Measurements from ENCODE around the gene ZNF443.
"Not testable (repeated sequence)": the region's sequence is repeated elsewhere in the genome, so short reads cannot be mapped to it uniquely, and the experiment has no call there.

Gene ZNF443

DNA sequence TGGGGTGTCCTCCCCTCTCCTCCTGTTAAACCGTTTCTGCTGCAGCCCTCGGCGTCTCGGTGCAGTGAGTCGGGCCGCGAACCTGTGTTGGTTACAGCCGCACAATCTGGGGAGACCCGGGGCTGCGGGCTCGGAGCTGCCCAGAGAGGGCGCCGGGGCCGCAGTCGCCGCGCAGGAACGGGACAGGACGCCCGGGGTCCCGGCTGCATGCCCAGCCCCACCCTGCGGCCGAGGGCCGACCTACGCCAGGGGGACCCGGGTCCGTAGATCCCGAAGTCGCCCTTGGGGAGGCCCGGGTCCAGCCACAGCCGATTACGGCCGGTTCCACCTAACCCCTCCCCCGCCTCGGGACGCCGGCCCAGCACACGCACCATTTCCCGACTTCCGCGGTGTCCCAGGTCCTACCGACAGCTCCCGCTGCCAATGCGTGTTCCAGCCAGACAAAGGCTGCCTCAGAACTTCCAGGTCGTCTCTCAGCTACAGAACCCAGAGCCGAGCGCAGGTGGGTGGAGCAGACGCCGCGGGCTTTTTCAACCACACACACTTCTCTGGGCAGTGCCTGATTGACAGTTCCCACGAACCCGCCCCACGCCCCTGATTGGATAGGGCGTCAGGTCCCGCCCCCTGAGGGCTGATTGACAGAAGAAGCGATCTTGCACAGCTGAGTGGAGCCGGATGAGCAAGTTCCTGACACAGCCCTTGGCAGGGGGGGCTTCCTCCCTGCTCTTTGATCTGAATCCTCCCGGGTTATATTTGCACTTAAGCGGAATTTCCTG lies at the start of gene ZNF443:
Gene ZNF443 (minus strand): TSS at position 481 of the 776 bp plus-strand sequence. CDS start 107 bp downstream, at position 374.
- peak; percentile 97 to 98 for DNase-seq

DNA sequence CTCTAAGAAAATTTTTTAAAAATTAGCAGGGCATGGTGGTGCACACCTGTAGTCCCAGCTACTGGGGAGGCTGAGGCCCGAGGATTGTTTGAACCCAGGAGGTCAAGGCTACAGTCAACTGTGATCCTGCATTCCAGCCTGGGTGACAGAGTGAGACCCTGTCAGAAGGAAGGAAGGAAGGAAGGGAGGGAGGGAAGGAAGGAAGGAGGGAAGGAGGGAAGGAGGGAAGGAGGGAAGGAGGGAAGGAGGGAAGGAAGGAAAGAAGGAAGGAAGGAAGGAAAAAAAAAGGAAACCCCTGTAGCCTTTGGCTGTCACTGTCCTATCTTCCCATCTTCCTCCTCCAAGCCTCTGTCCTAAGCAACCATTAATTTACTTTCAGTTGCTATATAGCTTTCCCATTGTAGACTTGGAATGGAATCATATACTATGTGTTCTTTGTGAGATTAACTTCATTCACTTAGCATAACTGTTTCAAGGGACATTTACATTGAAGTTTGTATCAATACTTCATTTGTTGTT lies 45.5 kb upstream of the ZNF443 start:
- DNase-seq, result not testable (repeated sequence)

DNA sequence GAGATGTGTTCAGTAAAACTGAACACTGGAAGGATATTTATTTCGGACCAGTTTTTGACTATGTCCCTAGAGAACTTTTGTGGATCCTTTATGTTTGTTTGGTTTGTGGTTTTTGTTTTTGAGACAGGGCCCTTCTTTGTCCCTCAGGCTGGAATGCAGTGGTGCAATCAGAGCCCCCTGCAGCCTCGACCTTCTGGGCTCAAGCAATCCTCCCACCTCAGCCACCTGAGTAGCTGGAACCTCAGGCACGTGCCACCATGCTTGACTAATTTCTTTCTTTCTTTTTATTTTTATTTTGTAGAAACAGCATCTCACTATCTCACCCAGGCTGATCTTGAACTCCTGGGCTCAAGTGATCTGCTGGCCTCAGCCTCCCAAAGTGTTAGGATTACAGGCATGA lies 44.8 kb upstream of the ZNF443 start:
- no peak for DNase-seq

DNA sequence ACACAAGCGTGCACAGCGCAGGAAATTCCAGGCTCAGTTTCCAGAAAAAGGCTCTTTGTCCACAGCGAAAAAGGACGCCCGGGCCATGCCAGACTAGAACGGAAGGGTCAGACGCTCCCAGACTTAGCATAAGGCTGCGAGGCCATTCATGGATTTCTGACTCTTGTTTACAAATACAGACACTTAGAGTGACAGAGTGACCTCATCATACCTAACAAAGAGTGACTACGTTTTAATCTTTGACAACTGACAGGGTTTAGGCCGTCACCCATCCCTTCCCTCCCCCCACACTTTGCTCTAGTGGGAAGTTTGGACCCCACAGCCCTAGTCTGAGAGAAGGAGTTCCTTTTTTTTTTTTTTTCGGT lies 44.2 kb upstream of the ZNF443 start:
- no peak for DNase-seq

DNA sequence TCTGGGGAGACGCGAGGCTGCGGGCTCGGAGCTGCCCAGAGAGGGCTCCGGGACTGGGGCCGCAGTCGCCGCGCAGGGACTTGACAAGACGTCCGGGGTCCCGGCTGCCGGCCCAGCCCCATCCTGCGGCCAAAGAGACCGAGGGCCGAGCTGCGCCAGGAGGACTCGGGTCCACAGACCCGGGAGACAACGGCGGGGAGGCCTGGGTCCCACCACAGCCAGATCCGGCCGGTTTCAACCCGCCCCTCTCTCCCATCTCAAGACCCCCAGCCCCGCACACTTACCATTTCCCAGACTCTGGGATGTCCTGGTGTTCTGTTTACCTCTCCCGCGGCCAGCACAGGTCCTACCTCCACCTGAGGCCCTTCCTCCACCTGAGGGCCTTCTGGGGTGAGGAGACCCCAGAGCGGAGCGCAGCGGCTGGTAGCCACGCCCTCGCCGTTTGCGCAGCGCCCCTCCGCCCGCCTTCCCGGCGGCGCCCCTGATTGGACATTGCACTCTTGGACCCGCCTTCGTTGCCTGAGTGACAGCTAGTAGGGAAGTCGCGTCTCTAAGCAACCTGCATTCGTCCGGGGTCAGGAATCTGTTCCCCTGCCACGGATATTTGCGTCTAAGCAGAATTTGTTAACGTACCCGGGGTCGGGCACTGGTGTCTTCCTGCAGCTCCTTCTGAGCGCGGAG lies 43.7 kb upstream of the ZNF443 start, which contains the start of gene ZNF709:
Gene ZNF709 (minus strand): TSS at position 446 of the 681 bp plus-strand sequence. CDS start 159 bp downstream, at position 287.
- peak; percentile 89 to 92 for DNase-seq

DNA sequence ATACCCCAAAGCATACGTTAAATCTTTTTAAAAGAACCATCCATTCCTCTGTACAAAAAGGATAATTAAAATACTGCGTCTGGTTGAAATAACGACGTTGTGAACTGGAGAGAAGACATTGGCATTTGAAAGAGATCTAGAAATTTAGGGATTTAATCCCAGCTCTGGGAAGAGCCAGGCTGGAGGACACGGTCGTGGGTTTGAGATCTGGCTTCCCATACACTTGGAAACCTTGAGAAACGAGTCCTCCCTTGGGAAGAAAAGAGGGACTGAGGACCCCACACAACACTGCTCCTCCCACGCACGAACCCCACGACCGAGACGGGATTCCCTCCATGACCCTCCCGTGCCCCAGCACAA lies 43.2 kb upstream of the ZNF443 start:
- no peak for DNase-seq

DNA sequence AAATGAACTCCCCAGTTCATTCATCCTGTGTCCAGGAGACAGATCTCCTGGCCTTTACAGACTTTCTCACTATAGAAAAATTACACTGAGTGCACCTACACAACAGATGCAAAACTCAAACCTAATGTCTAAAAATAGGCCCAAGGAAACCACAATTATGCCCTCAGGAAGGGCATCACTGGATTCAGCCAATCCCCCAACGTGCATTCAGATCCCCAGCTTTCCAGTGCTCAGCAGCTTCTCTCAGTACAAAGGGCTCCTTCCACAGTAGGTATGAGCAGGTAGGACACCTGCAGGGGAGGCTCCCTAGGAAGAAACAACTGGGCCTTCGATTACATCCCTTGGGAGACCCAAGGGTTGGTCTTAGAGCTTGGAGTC lies 41.7 kb upstream of the ZNF443 start:
- DNase-seq, result no peak

DNA sequence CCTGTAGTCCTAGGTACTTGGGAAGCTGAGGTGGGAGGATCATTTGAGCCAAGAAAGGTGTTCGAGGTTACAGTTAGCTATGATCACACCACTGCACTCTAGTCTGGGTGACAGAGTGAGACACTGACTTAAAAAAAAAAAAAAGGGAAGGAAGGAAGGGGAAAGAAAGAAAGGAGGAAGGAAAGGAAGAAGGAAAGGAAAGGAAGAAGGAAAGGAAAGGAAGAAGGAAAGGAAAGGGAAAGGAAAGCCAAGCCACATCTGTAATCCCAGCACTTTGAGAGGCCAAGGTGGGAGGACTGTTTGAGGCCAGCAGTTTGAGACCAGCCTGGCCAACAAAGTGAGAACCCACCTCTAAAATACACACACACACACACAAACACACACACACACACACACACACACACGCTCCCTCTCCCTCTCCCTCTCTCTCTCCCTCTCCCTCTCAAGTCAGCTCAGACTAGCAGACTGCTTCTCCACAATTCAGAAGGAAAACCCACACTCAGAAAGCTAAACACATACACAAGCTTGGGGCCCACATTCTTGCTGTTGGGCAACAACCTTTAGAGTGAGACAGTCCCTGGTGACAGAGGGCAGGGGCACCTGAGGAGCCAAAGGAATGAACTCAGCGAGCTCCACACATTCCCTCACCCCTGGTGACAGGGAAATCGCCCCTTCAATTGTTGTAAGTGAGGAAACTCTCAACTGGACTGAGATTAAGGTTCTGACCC lies 41.1 kb upstream of the ZNF443 start:
- DNase-seq, result no peak

DNA sequence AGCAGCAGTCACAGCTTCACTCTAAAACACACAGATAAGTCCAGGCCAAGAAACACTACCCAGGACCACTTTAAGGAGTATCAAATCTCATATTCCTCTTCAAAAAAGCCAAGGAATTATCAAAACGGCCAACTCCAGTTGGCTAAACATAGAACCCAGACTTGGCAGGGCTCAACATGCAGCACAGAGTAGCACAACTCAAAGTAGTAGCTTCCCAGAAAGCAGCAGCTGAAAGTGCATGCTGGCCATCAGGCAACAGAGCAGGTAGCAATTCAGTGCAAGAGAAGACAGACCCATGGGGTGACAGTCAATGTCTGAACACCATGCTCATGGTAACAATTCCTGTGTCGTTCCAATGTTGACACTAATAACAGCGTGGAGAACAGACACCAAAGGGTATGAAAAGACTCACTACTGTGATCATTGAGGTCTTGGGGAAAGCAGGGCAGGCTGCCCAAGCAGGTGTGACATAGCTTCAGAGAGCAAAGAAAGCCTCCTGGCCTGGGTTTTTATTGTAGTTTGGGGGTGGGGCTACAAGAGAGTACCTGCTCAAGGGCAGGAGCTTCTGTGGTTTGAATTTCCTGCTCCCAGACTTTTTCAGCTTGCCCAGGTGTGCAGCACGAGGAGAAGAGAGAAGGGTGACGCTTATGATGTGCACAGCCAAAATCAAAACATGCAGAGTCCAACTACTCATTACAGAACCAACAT lies 37.6 kb upstream of the ZNF443 start:
- DNase-seq, result no peak

DNA sequence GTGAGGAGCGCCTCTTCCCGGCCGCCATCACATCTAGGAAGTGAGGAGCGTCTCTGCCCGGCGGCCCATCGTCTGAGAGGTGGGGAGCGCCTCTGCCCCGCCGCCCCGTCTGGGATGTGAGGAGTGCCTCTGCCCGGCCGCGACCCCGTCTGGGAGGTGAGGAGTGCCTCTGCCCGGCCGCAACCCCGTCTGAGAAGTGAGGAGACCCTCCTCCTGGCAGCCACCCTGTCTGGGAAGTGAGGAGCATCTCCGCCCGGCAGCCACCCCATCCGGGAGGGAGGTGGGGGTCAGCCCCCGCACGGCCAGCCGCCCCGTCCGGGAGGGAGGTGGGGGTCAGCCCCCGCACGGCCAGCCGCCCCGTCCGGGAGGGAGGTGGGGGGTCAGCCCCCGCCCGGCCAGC lies 26.8 kb upstream of the ZNF443 start:
- not testable (repeated sequence) for DNase-seq

DNA sequence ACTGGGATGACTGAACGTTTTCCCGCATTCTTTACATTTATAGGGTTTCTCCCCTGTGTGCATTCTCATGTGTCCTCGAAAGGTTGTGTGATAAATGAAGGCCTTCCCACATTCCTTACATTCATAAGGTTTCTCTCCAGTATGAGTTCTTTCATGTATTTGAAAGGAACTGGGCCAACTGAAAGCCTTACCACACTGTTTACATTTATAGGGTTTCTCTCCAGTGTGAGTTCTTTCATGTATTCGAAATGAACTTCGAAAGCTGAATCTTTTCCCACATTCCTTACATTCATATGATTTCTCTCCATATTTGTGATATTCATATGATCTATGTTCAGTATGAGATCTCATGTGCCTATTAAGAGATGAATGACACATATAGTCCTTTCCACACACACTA lies 24.4 kb upstream of the ZNF443 start:
- no peak for DNase-seq

DNA sequence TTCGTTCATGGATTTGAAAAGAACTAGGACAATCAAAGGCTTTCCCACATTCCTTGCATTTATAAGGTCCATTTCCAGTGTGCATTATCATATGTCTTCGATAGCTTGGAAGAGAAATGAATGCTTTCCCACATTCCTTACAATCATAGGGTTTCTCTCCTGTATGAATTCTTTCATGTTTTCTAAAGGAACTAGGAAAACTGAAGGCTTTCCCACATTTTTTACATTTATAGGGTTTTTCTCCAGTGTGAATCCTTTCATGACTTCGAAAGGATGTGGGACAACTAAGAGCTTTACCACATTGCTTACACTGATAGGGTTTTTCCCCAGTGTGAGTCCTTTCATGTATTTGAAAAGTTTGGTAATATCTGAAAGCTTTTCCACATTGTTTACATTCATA lies 23.9 kb upstream of the ZNF443 start:
- no peak for DNase-seq

DNA sequence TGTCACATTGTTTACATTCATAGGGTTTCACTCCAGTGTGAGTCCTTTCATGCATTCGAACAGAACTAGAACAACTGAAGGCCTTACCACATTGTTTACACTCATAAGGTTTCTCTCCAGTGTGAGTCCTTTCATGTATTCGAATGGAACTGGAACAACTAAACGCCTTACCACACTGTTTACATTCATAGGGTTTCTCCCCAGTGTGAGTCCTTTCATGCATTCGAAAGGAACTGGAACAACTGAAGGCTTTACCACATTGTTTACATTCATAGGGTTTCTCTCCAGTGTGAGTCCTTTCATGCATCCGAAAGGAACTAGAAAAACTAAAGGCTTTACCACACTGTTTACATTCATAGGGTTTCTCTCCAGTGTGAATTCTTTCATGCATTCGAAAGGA lies 23.3 kb upstream of the ZNF443 start:
- DNase-seq, result not testable (repeated sequence)

DNA sequence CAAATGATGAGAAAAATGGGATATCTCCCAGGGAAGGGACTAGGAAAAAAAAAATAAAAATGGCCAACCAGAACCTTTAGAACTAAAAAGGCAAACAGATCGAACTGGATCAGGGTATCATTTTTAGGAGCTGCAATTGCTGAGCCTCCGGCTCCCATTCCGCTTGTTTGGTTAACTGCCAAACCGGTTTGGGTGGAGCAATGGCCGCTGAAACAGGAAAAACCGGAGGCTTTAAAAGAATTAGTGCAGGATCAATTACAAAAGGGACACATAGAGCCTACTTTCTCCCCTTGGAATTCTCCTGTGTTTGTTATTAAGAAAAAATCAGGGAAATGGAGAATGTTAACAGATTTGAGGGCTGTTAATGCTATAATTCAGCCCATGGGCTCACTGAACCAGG lies 12.7 kb upstream of the ZNF443 start:
- DNase-seq, result no peak

DNA sequence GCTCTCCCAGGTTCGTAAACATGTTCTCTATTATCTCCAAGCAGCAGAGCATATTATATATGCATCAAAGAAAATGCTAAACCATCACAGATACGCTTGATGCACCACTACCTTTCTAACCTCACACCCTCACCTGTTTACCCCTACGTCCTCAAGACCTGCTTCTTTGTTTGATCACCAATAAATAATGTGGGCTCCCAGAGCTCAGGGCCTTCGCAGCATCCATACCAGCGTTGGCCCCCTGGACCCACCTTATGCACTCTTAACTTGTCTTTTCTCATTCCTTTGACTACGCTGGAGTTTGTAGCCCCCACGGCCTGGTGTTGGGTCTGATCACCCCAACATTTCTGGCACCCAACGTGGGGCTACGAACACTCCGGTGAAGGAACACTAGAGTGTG lies 10.0 kb upstream of the ZNF443 start:
- DNase-seq, result no peak

DNA sequence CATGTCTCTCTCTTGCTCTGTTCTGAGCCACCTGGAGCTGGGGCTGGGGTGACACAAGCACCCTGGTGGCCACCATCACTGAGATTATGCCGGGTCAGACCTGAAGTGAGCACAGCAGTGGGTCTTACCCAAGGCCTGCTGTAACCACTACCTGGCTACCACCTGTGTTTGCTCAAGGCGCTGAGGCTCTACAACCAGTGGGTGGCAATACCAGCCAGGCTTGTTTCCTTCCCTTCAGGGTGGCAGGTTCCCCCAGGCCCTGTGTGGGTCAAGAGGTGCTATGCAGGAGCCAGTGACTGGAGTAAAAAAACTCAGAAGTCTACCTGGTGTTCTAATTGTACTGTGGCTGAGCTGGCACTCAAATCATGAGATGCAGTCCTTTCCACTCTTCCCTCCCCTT lies 8.0 kb upstream of the ZNF443 start:
- no peak for DNase-seq

DNA sequence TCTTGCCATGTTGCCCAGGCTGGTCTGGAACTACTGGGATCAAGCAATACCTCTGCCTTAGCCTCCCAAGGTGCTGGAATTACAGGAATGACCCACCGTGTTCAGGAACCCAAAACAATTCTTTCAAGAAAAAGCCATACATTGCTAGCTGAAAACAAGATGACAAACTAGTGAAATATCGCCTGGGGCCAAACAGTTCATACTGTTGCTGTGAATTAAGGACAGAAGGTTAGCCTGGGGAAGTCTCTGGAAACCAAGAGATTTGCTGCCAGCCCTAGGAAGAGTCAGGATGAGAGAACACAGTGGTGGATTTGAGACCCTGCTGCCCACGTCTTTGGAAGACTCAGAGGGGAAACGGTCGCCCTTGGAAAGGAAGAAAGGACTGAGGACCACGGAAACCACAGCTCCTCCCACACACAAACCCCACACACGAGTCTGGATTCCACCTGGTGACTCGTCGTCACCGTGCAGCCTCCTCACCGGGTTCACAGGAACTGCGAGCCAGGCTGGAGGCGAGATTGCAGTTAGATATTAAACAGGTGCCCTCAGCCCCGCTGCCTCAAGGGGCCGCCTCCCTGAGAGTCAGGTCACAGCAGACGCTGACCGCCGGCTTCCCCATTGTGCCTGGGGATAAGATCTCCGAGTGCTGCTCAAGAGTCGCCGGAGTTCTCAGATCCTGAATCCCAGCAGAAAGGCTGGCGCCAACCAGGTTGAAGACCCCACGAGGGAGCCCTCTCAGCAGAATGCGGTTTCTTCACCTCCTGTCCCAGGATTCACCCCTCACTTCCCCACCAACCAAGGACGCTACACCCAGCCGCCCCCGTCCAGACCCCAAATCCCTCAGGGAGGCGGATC lies 908 bp downstream of the ZNF443 start:
- peak; percentile 2 to 43 for DNase-seq

DNA sequence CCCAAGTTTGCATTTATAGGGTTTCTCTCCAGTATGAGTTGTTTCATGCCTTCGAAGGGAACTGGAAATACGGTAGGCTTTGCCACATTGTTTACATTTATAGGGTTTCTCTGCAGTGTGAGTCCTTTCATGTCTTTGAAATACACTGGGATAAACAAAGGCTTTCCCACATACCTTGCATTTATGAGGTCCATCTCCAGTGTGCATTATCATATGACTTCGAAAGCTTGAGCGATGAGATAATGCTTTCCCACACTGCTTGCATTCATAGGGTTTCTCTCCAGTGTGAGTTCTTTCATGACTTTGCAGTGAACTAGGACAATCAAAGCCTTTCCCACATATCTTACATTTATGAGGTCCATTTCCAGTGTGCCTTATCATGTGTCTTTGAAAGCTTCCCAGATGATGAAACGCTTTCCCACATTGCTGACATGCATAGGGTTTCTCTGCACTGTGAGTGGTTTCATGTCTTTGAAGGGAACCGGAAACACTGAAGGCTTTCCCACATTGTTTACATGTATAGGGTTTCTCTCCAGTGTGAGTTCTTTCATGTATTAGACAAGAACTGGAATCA lies 10.0 kb downstream of the ZNF443 start:
- not testable (repeated sequence) for DNase-seq

DNA sequence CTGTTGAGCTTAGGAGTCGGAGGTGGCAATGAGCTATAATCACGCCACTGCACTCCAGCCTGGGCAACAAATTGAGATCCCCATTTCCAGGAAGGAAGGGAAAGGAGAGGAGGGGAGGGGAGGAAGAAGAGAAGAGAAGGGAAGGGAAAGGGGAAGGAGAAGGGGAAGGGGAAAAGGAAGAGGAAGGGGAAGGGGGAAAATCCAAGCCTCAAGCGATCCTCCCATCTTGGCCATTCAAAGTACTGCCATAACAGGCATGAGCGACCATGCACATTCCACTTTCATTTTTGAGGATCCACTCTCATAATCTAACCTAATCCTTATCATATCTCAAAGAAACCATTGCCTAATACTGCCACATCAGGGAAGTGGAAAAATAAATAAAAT lies 14.9 kb downstream of the ZNF443 start:
- no peak for DNase-seq

DNA sequence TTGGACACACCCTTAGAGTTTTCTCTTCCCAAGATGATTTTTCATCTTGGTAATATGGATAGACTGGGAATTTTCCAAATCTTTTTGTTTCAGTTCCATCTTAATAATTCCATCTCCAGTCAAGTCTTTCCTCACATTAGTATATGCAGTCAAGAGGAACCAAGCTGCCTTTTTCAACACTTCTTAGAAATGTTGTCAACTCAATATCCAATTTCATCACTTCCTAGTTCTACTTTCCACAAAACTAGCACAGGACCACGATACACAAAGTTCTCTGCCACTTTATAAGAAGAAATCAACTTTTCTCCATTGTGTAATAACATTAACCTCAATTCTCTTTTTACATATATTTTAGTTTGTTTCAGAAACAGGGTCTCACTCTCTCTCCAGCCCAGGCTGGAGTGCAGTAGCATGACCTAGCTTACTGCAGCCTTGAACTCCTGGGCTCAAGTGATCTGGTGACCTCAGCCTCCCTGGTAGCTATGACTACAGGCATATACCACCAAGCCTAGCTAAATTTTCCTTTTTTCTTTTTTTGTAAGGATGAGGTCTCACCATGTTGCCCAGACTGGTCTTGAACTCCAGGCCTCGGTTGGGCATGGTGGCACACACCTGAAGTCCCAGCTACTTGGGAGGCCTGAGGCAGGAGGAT lies 15.5 kb downstream of the ZNF443 start:
- DNase-seq, result no peak

DNA sequence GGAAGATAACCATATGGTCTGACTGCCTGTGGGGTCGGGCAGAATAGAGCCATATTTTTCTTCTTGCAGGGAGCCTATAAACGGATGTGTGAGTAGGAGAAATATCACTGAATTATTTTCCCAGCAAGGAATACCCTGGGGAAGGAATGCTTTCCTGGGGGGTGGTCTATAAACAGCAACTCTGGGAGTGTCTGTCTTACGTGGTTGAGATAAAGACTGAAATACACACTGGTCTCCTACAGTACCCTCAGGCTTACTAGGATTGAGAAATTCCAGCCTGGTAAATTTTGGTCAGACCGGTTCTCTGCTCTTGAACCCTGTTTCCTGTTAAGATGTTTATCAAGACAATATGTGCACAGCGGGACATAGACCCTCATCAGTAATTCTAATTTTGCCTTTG lies 23.5 kb downstream of the ZNF443 start:
- not testable (repeated sequence) for DNase-seq
